ENCODE results near the gene SAMM50.

Gene SAMM50

DNA sequence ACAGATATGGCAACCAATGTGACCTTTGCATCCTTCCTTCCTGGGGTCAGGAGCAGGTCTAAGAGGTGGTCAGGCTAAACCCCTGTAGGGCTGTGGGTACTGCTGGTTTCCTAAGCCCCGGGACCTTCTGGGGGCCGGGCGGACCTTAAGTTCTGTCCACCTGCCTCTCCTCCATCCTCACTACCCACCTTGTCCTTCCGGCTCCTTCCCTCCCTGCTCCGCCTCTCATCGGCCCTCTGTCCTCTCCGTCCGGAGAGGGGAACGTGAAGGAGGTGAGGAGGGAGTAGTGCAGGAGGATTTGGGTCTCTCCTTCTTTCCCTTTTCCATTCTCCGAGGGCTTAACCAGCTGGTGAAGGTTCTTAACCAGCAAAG, 40.5 kb downstream of the SAMM50 start:
- no peak for FAIRE-seq
- no peak for DNase-seq (ENCODE audit: insufficient read length)
- TF ChIP-seq POLR2A (IDR thresholded peaks at IDR 0.05; ENCODE audit: low read depth, low read length) (no peak), POLR2AphosphoS5 (IDR thresholded peaks at IDR 0.05; ENCODE audit: low read depth, low read length) (no peak), TAF1 (IDR thresholded peaks at IDR 0.05; ENCODE audit: borderline replicate concordance, low read depth, low read length) (no peak)

DNA sequence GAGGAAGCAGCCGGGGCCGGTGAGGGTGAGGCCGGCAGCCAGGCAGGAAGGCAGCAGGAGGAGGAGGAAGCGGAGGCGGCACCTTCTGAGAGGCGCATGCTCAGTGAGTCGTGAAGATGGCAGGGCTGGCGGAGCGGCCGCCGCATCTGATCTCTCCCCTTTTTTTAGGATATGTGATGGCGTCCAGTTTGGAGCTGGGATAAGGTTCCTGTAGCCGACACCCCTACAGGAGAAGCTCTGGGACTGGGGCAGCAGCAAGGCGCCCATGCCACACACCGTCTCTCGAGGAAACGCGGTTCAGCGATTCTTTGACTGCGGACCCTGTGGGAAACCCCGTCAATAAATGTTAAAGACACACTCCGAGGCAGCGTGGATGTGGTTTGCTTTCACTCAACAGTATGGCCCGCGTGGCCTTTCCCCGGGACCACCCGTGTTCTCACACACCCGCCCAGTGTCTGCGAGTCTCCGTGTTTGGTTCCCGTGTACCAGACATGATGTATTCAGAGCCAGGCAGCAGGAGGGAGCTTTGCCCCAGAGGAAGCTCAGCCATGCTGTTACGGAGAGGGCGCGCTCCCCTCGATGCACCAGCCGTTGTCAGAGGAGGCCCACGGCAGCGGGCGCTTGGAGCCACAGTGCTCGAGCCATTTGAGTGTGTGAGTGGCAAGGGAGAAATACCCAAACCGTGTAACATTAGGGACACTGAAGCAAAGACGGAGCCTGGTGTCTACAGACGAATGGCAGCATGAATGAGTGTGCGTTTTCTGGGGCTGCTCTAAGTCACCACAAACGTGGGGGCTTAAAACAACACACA, 41.1 kb downstream of the SAMM50 start:
- TF ChIP-seq POLR2A (IDR thresholded peaks at IDR 0.05; ENCODE audit: low read depth, low read length) (peak; percentile 61), POLR2AphosphoS5 (IDR thresholded peaks at IDR 0.05; ENCODE audit: low read depth, low read length) (0 out of 2 replicates have a peak, but pooled peaks have one; percentile 22), TAF1 (IDR thresholded peaks at IDR 0.05; ENCODE audit: borderline replicate concordance, low read depth, low read length) (0 out of 2 replicates have a peak, but pooled peaks have one; percentile 49)
- peak; percentile 99 for FAIRE-seq

DNA sequence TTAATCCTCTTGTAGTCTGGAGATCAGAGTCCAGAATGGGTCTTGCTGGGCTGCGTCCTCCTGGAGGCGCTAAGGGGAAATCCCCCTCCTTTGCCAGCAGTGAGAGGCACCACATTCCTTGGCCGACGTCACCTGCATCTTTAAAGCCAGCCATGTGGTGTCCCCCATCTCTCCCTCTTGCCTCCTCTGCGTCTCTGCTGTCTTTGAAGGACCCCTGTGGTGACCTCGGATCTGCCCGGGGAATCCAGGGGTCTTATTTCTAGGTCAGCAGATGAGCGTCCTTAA, 41.7 kb downstream of the SAMM50 start:
- TF ChIP-seq TAF1 (IDR thresholded peaks at IDR 0.05; ENCODE audit: borderline replicate concordance, low read depth, low read length) = no peak
- TF ChIP-seq POLR2A (IDR thresholded peaks at IDR 0.05; ENCODE audit: low read depth, low read length) = no peak
- no peak for TF ChIP-seq POLR2AphosphoS5 (IDR thresholded peaks at IDR 0.05; ENCODE audit: low read depth, low read length)
- no peak for FAIRE-seq
- DNase-seq (ENCODE audit: insufficient read length) = no peak

More for the DNA sequence above, 41.1 kb downstream of the SAMM50 start:
- DNase-seq (ENCODE audit: insufficient read length) = peak; percentile 85

DNA sequence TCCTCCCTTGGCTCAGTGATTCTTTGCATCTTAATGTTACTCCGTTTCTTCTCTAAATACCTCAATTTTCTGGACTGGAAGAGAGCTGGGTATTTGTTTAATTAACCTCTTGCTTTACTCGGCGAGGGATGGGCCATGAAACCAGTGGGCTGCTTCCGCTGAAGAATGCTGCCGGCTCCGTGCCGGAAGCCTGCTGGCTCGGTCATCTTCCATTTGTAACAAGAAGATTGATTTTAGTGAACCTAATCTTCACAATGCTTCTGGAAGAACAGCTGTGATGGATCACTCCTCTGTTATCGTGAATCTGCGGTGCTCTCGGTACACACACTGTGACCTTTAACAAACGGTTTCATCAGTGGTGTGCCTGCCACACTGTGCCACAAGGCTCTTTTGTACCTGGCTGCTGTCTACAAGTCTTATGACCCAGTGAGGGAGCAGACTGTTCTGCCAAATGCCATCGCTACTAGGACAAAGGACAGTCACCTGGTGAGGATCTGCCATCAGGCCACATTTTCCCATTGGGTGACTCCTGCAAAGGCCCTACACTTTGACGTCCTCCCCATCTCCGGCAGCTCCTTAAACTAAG, 43.5 kb downstream of the SAMM50 start:
- no peak for TF ChIP-seq POLR2AphosphoS5 (IDR thresholded peaks at IDR 0.05; ENCODE audit: low read depth, low read length)
- TF ChIP-seq POLR2A (IDR thresholded peaks at IDR 0.05; ENCODE audit: low read depth, low read length) = no peak
- TF ChIP-seq TAF1 (IDR thresholded peaks at IDR 0.05; ENCODE audit: borderline replicate concordance, low read depth, low read length) = no peak
- no peak for DNase-seq (ENCODE audit: insufficient read length)

DNA sequence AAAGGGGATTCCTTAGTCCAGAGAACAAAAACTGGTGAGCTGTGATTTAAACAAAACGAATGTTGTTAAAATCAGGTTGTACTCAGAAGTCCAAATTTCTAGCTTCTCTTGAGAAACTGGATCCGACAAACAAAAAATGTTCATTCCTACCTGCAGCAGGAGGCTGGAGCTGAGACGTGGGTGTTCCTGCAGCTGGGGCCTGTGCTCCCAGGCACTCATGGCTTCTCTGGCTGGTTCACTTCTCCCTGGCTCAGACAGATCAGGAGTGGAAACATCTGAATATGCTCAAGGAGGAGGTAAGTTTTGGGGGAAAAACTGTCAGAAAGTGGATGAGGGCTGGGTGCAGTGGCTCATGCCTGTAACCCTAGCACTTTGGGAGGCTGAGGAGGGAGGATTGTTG, 44.1 kb downstream of the SAMM50 start:
- TF ChIP-seq TAF1 (IDR thresholded peaks at IDR 0.05; ENCODE audit: borderline replicate concordance, low read depth, low read length) (no peak), POLR2AphosphoS5 (IDR thresholded peaks at IDR 0.05; ENCODE audit: low read depth, low read length) (no peak), POLR2A (IDR thresholded peaks at IDR 0.05; ENCODE audit: low read depth, low read length) (no peak)
- DNase-seq (ENCODE audit: insufficient read length) (no peak), FAIRE-seq (no peak)

More for the DNA sequence above, 43.5 kb downstream of the SAMM50 start:
- FAIRE-seq = no peak

DNA sequence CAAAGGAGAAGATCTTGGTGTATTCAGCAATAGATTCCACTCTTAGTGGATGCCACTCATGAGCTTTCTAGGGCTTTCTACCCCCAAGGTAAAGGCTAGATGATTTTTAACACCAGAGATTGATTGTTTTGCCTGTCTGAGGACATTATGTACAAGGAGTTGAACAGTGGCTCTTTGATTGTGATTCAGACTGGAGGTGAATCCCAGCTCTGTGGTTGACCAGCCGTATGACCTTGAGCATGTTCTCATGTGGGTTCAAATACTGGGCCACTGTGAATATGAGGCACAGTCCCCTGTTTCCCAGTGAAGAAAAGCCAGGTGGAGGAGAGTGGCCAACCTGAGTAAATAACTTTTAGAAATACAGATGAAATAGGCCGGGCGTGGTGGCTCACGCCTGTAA, 44.9 kb downstream of the SAMM50 start:
- DNase-seq (ENCODE audit: insufficient read length) (no peak), FAIRE-seq (no peak)
- TF ChIP-seq POLR2AphosphoS5 (IDR thresholded peaks at IDR 0.05; ENCODE audit: low read depth, low read length) = no peak
- TF ChIP-seq POLR2A (IDR thresholded peaks at IDR 0.05; ENCODE audit: low read depth, low read length) = no peak
- no peak for TF ChIP-seq TAF1 (IDR thresholded peaks at IDR 0.05; ENCODE audit: borderline replicate concordance, low read depth, low read length)

DNA sequence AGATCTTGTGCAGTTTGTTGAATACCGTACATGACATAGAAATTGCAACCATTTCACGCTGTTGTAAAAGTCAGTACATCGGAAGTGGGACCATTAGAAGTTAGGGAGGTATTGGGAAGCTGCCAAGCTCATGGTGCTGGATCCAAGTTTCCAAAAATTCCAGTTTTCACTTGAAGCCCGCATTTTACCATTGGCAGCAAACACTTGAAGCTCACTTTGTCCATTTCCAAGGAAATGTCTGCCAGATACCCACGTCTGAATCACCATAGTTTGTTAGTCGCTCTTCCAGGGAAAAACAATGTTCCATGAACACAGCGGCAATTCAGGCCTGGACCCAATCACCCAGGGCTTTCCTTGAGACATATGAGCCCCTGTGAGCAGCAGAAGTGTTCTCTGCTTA, 46.3 kb downstream of the SAMM50 start:
- DNase-seq (ENCODE audit: insufficient read length) = no peak
- FAIRE-seq = no peak
- no peak for TF ChIP-seq POLR2AphosphoS5 (IDR thresholded peaks at IDR 0.05; ENCODE audit: low read depth, low read length)
- no peak for TF ChIP-seq POLR2A (IDR thresholded peaks at IDR 0.05; ENCODE audit: low read depth, low read length)
- TF ChIP-seq TAF1 (IDR thresholded peaks at IDR 0.05; ENCODE audit: borderline replicate concordance, low read depth, low read length) = no peak

DNA sequence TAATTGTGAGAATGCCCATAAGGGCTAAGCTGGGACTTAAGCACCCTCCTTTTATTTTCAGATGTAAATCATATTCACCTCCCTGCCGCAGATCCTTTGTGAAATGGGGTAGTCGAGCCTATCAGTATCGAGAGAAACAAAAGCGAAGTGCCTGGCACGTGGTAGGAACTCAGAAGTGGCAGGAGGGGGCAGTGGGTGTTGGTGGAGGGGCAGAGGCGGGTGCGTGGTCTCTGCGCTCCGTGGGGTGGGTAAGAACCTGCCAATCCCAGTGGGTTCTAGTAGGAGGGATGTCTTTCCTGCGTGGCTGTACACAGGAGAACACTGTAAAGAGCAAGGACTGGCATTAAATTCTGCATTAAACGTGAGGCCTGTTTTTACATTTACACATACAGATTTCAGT, 47.1 kb downstream of the SAMM50 start:
- no peak for FAIRE-seq
- TF ChIP-seq POLR2A (IDR thresholded peaks at IDR 0.05; ENCODE audit: low read depth, low read length) (no peak), TAF1 (IDR thresholded peaks at IDR 0.05; ENCODE audit: borderline replicate concordance, low read depth, low read length) (no peak), POLR2AphosphoS5 (IDR thresholded peaks at IDR 0.05; ENCODE audit: low read depth, low read length) (no peak)
- DNase-seq (ENCODE audit: insufficient read length) = no peak

DNA sequence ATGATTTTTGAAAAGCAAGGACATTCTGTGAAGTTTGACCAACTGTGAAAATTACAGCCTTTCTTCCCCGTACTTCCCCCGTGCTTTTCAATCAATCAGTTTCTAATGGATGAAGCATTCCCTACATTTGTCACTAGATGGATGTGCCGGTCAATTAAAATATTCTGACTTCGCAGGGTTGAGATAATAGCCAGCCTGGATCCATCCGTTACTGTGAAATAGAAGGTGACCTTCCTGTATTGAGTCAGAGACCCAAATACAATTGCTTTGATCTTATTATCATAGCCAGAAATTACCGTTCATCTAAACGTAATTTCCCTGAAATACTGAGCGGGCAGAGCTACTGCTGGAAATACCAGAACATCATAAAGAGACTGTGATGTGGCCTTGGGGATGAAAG, 47.8 kb downstream of the SAMM50 start:
- FAIRE-seq = no peak
- TF ChIP-seq TAF1 (IDR thresholded peaks at IDR 0.05; ENCODE audit: borderline replicate concordance, low read depth, low read length) (no peak), POLR2A (IDR thresholded peaks at IDR 0.05; ENCODE audit: low read depth, low read length) (no peak), POLR2AphosphoS5 (IDR thresholded peaks at IDR 0.05; ENCODE audit: low read depth, low read length) (no peak)

DNA sequence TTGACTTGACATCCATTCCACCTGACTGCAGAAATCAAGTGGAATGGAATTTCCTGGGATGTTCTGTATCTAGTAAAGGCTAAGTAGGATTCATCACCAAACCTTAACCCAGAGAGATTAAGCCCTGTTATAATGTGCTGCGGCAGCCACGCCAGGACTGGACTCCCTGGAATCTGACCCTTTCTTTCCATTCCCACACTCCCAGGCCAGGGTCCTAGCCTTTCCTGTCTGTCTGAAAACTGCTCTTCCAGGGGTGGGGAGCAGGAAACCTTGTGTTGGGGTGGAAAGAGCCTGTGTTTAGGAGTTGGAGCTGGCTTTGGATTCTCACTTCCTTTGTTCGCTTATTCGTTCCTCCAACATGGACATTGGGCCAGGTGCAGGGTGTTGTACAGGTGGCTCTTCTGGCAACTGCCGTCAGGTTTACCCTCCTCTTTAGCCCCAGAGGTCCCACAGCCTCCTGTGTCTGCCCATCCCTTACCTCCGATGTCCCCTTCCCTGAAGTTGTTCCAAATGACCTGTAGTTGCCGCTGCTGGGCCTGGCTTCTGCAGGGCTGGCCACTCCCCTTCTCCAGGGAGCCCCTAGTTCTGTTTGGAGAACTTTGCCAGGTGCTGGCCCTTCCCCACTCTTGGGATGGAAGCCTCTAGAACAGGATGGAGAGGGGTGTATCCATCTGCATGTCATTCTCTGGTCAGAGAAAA, 48.3 kb downstream of the SAMM50 start:
- DNase-seq (ENCODE audit: insufficient read length) (no peak), FAIRE-seq (no peak)

More for the DNA sequence above, 47.8 kb downstream of the SAMM50 start:
- no peak for DNase-seq (ENCODE audit: insufficient read length)

DNA sequence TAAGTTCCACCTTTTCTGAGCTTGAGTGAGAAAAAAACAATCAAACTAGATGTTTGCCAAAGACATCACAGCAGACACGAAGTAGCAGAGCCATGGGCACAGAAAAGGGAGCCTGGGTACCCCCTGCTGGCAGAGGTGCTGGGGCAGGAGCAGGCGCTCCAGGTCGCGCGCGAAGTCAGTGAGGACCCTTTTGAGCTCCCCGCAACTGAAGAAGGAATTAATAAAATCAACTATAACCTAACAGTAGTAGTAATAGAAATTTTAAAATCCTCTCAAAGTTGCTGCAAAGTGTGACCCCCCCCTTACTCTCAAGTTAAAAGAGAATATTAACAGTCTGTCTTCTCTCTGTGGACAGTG, 48.8 kb downstream of the SAMM50 start:
- FAIRE-seq (no peak), DNase-seq (ENCODE audit: insufficient read length) (no peak)
- no peak for TF ChIP-seq TAF1 (IDR thresholded peaks at IDR 0.05; ENCODE audit: borderline replicate concordance, low read depth, low read length)
- TF ChIP-seq POLR2A (IDR thresholded peaks at IDR 0.05; ENCODE audit: low read depth, low read length) = no peak
- TF ChIP-seq POLR2AphosphoS5 (IDR thresholded peaks at IDR 0.05; ENCODE audit: low read depth, low read length) = no peak

More for the DNA sequence above, 48.3 kb downstream of the SAMM50 start:
- TF ChIP-seq TAF1 (IDR thresholded peaks at IDR 0.05; ENCODE audit: borderline replicate concordance, low read depth, low read length) (no peak), POLR2A (IDR thresholded peaks at IDR 0.05; ENCODE audit: low read depth, low read length) (no peak), POLR2AphosphoS5 (IDR thresholded peaks at IDR 0.05; ENCODE audit: low read depth, low read length) (no peak)
